CD14-positive monocyte (primary cell): Measurements from ENCODE around the gene SIN3A. TPM values are rescaled to one million over a fixed set of nuclear protein-coding genes. Genes with fewer than 3 reads are reported as not detected.
A peak's percentile ranks its signal among the peaks of the same experiment; 100 is the strongest.

Experiments used
- DNase-seq, 3 donors: peaks; one replicate each; pipeline ENCODE4 v3.0.0-alpha.2; 2011 to 2022
- H2AFZ ChIP-seq: 2 replicates; pipeline ENCODE4 v1.6.0; 2012; ENCODE audit warnings: mild to moderate bottlenecking, low read depth, low read length, inconsistent platforms; ENCODE audit not compliant: insufficient read depth, poor library complexity, severe bottlenecking
- H3K27ac ChIP-seq, 2 donors: 1 replicate in 1 of 2; 2 replicates in 1 of 2; pipeline ENCODE4 v1.5.1; 2012 to 2013; ENCODE audit warnings: low read length in 2 of 2, control low read depth in 1 of 2, inconsistent platforms in 1 of 2, low read depth in 1 of 2, mild to moderate bottlenecking in 1 of 2
- H3K27me3 ChIP-seq, 2 donors: one replicate each; pipeline versions ENCODE4 v1.6.0 to v1.6.1; 2011 to 2013; ENCODE audit warnings: low read length in 2 of 2; ENCODE audit not compliant: control insufficient read depth in 2 of 2, insufficient read depth in 2 of 2
- H3K36me3 ChIP-seq, 2 donors: replicated peaks in 1 of 2; 1 replicate in 1 of 2; 2 replicates in 1 of 2; pipeline versions ENCODE4 v1.5.1 to v1.6.1; 2012 to 2013; ENCODE audit warnings: low read length in 2 of 2, control low read depth in 1 of 2, inconsistent platforms in 1 of 2, mild to moderate bottlenecking in 1 of 2; ENCODE audit not compliant: insufficient read depth in 2 of 2, control insufficient read depth in 1 of 2
- H3K4me1 ChIP-seq, 2 donors: 1 replicate in 1 of 2; 2 replicates in 1 of 2; pipeline versions ENCODE4 v1.5.1 to v1.6.1; 2012 to 2013; ENCODE audit warnings: low read length in 2 of 2, control low read depth in 1 of 2, inconsistent platforms in 1 of 2, mild to moderate bottlenecking in 1 of 2, moderate library complexity in 1 of 2; ENCODE audit not compliant: insufficient read depth in 2 of 2, control insufficient read depth in 1 of 2
- H3K4me2 ChIP-seq: replicated peaks from 2 replicates; pipeline ENCODE3; 2012; ENCODE audit warnings: low read length, moderate library complexity, mild to moderate bottlenecking; ENCODE audit not compliant: poor library complexity, severe bottlenecking; ENCODE audit errors: extremely low read depth
- H3K4me3 ChIP-seq, 3 experiments: fragments of 200-600 bp in 1 of 3; sonication (generic) in 1 of 3; replicated peaks in 1 of 3; 1 replicate in 2 of 3; 2 replicates in 1 of 3; pipeline ENCODE4 v1.5.1; 2011 to 2013; ENCODE audit warnings: low read length in 3 of 3, mild to moderate bottlenecking in 3 of 3, control low read depth in 2 of 3, low read depth in 2 of 3, inconsistent platforms in 1 of 3, moderate library complexity in 1 of 3
- H3K79me2 ChIP-seq: 2 replicates; pipeline ENCODE4 v1.6.0; 2012; ENCODE audit warnings: mild to moderate bottlenecking, control low read depth, inconsistent platforms, low read length, moderate library complexity; ENCODE audit not compliant: insufficient read depth
- H3K9ac ChIP-seq: 2 replicates; pipeline ENCODE4 v1.6.0; 2017; ENCODE audit warnings: low read length, mild to moderate bottlenecking; ENCODE audit not compliant: insufficient read depth, poor library complexity, severe bottlenecking
- H3K9me3 ChIP-seq, 2 donors: replicated peaks in 1 of 2; 1 replicate in 1 of 2; 2 replicates in 1 of 2; pipeline versions ENCODE4 v1.5.1 to v1.6.1; 2012 to 2013; ENCODE audit warnings: low read length in 2 of 2, control low read depth in 1 of 2; ENCODE audit not compliant: control insufficient read depth in 1 of 2, insufficient read depth in 1 of 2
- H4K20me1 ChIP-seq: 2 replicates; pipeline ENCODE4 v1.6.0; 2012; ENCODE audit warnings: mild to moderate bottlenecking, low read length, control low read depth, moderate library complexity; ENCODE audit not compliant: insufficient read depth
- H3K27ac Mint-ChIP-seq, 7 donors: one replicate each; pipeline ENCODE4 v1.8.0; 2020; ENCODE audit warnings: mild to moderate bottlenecking in 7 of 7, mixed read lengths in 7 of 7, moderate library complexity in 6 of 7, inconsistent platforms in 2 of 7
- H3K27me3 Mint-ChIP-seq, 3 donors: one replicate each; pipeline ENCODE4 v1.8.0; 2021 to 2022; ENCODE audit warnings: low read depth in 3 of 3, mild to moderate bottlenecking in 3 of 3, mixed read lengths in 3 of 3, moderate library complexity in 3 of 3, inconsistent platforms in 1 of 3
- H3K36me3 Mint-ChIP-seq, 2 donors: one replicate each; pipeline ENCODE4 v1.8.0; 2020; ENCODE audit warnings: mixed read lengths in 2 of 2, inconsistent platforms in 1 of 2, mild to moderate bottlenecking in 1 of 2
- H3K4me1 Mint-ChIP-seq: one replicate; pipeline ENCODE4 v1.8.0; 2020; ENCODE audit warnings: mild to moderate bottlenecking, mixed read lengths
- H3K4me3 Mint-ChIP-seq, 2 donors: one replicate each; pipeline ENCODE4 v1.8.0; 2020; ENCODE audit warnings: mild to moderate bottlenecking in 2 of 2, mixed read lengths in 2 of 2, moderate library complexity in 1 of 2
- H3K9me3 Mint-ChIP-seq, 7 donors: one replicate each; pipeline ENCODE4 v1.8.0; 2020 to 2022; ENCODE audit warnings: mixed read lengths in 7 of 7, mild to moderate bottlenecking in 6 of 7, moderate library complexity in 6 of 7, inconsistent platforms in 2 of 7
- CTCF ChIP-seq: fragments of 200-600 bp; IDR thresholded peaks from one replicate; pipeline ENCODE4 v1.8.0; 2022; ENCODE audit warnings: antibody characterized with exemption, mild to moderate bottlenecking
- WGBS: methylation state at CpG from one replicate; pipeline ENCODE4 v1.1.5; 2013; ENCODE audit warnings: missing lambda C conversion rate; ENCODE audit not compliant: insufficient coverage; 5-methylcytosine and 5-hydroxymethylcytosine counted together
- intact Hi-C, 2 donors: fragments of 100-400 bp; cut with micrococcal nuclease; formaldehyde crosslinking; loops; one replicate each; pipeline versions ENCODE4 v1.15.0 to v1.15.1; 2023
- polyA plus RNA-seq, 3 donors: library from polyadenylated mRNA; depleted of rRNA in 1 of 3; unstranded in 2 of 3; stranded (reverse) in 1 of 3; fragments of 300-500 nt in 2 of 3; fragments of >200 nt in 1 of 3; fragmentation: Illumina TruSeq in 2 of 3; gene quantifications; 1 replicate in 2 of 3; 2 replicates in 1 of 3; pipeline ENCODE4 v1.2.3, GENCODE V29; 2012 to 2021

SIN3A gene
- polyA plus RNA-seq, 3 donors: 2.3 to 20.7 (median 7.9) TPM

DNA sequence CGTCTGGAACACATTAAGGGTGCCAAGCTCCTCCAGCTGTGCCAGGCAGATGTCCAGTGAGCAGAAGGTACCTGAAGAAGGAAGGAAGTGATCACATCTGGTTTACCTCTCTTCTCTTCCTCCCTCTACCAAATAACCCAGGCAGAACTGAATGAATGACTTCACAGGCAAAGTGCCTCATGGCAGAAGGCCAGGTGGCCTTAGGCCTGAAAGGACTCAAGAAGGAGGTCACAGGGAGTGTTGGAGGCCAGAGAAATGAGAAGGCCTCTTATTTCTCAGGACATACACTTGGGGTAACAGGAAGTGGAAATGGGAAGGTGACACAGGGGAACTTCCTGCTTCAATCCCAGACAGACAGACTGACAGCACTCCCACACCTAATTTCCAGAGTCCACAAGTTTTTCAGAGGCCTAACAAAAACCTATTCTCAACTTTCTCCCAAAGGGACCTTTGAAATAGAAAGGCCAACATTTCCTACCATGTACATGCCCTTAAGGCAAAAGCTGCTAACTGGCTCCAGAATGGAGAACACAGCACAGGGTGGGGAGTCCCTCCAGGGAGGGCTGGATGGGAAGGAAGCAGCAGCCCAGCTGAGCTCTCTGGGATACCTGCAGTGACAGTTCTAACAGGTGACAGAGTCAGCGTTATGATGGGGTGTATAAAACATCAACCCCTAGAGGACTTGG is 17.6 kb upstream of the SIN3A start:
- Mint-ChIP-seq H3K27me3 (no peaks in the 10 kb centered on the region), H3K36me3 (peaks cover 77 to 92% of the 10 kb centered on the region in 2 donors), H3K9me3 (peaks cover 0 to under 1% (median 0%) of the 10 kb centered on the region in 7 donors), H3K27ac (peak overlapping the region in 6 of 7 donors; percentile 13 to 71 (median 56)), H3K4me3 (no peak overlapping the region), H3K4me1 (peaks cover 6% of the 10 kb centered on the region)
- Histone ChIP-seq H3K27ac (peak overlapping the region in 1 of 2 donors; percentile 50), H3K9ac (no peak overlapping the region), H3K4me2 (no peak overlapping the region), H3K9me3 (no peaks in the 10 kb centered on the region), H3K36me3 (peaks cover 71 to 96% of the 10 kb centered on the region in 2 donors), H3K27me3 (no peaks in the 10 kb centered on the region), H2AFZ (no peak overlapping the region), H4K20me1 (peaks cover 7% of the 10 kb centered on the region), H3K4me3 (no peak overlapping the region), H3K4me1 (peaks cover 0 to 6% of the 10 kb centered on the region in 2 donors), H3K79me2 (no peaks in the 10 kb centered on the region)
- no peak for DNase-seq
- no CpG with 5 or more reads among the region's 2 CpGs for WGBS
- no peak for TF ChIP-seq CTCF
- intact Hi-C loops: no loop called here

DNA sequence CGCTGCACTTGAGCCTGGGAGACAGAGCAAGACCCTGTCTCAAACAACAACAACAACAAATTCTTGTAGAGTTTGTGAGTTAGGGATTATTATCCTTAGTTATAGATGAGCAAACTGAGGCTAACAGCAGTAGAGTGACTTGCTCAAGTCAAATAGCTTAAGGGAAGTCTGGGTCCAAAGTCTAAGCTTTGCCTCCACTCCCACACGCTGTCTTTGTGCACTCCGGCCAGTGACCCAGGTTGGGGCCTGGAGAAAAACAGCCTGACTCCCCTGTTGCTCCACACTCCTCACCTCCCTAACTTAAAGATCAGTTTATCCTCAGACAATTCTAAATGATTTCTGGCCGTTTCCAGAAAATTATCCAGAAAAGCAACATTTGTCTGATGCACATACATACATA is 9.2 kb upstream of the SIN3A start:
- no peaks in the 10 kb centered on the region for H4K20me1 ChIP-seq
- H3K36me3 ChIP-seq: peaks cover 2 to 24% of the 10 kb centered on the region in 2 donors
- H3K79me2 ChIP-seq: peaks cover under 1% of the 10 kb centered on the region
- 90% methylated on average over 3 of the region's 4 CpGs for WGBS
- H3K4me1 Mint-ChIP-seq: peaks cover 10% of the 10 kb centered on the region
- H3K4me2 ChIP-seq: no peak overlapping the region
- H3K9me3 ChIP-seq: no peaks in the 10 kb centered on the region
- no peak overlapping the region for H3K4me3 Mint-ChIP-seq
- no peaks in the 10 kb centered on the region for H3K27me3 ChIP-seq
- no peak for TF ChIP-seq CTCF
- H2AFZ ChIP-seq: no peak overlapping the region
- peaks cover 9 to 14% of the 10 kb centered on the region in 2 donors for H3K36me3 Mint-ChIP-seq
- DNase-seq: no peak
- H3K27ac Mint-ChIP-seq: no peak overlapping the region
- no peak overlapping the region for H3K9ac ChIP-seq
- no peak overlapping the region for H3K27ac ChIP-seq
- intact Hi-C loops: no loop called here
- H3K4me3 ChIP-seq: no peak overlapping the region
- H3K9me3 Mint-ChIP-seq: peaks cover 0 to 2% (median 0%) of the 10 kb centered on the region in 7 donors
- peaks cover 7 to 9% of the 10 kb centered on the region in 2 donors for H3K4me1 ChIP-seq
- peaks cover 0 to 2% (median 1%) of the 10 kb centered on the region in 3 donors for H3K27me3 Mint-ChIP-seq
